ENCODE measurements around the gene PANK4. TPM values are rescaled to one million over a fixed set of nuclear protein-coding genes. Genes with fewer than 3 reads are reported as not detected.

Gene PANK4
- total and polyA plus RNA-seq, 10 of the 15 experiments (the other 5 are each of a cell fraction or from before 2014, with no cell fraction given) = 0.35 to 38.0 (median 18.6) TPM

DNA sequence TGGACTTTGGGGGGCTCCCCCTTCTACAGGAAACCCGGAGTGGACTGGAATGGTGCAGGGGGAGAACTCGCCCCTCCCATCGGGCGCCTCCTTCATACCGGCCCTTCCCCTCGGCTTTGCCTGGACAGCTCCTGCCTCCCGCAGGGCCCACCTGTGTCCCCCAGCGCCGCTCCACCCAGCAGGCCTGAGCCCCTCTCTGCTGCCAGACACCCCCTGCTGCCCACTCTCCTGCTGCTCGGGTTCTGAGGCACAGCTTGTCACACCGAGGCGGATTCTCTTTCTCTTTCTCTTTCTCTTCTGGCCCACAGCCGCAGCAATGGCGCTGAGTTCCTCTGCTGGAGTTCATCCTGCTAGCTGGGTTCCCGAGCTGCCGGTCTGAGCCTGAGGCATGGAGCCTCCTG lies 29.9 kb upstream of the PANK4 start, which contains the start of gene TNFRSF14 (continued):
- TF ChIP-seq, protein P1, sequence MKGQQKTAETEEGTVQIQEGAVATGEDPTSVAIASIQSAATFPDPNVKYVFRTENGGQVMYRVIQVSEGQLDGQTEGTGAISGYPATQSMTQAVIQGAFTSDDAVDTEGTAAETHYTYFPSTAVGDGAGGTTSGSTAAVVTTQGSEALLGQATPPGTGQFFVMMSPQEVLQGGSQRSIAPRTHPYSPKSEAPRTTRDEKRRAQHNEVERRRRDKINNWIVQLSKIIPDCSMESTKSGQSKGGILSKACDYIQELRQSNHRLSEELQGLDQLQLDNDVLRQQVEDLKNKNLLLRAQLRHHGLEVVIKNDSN (IDR thresholded peaks at IDR 0.05; ENCODE audit: borderline replicate concordance, extremely low read length, insufficient read depth, low read depth, low read length) = no peak
- TF ChIP-seq, protein P2, sequence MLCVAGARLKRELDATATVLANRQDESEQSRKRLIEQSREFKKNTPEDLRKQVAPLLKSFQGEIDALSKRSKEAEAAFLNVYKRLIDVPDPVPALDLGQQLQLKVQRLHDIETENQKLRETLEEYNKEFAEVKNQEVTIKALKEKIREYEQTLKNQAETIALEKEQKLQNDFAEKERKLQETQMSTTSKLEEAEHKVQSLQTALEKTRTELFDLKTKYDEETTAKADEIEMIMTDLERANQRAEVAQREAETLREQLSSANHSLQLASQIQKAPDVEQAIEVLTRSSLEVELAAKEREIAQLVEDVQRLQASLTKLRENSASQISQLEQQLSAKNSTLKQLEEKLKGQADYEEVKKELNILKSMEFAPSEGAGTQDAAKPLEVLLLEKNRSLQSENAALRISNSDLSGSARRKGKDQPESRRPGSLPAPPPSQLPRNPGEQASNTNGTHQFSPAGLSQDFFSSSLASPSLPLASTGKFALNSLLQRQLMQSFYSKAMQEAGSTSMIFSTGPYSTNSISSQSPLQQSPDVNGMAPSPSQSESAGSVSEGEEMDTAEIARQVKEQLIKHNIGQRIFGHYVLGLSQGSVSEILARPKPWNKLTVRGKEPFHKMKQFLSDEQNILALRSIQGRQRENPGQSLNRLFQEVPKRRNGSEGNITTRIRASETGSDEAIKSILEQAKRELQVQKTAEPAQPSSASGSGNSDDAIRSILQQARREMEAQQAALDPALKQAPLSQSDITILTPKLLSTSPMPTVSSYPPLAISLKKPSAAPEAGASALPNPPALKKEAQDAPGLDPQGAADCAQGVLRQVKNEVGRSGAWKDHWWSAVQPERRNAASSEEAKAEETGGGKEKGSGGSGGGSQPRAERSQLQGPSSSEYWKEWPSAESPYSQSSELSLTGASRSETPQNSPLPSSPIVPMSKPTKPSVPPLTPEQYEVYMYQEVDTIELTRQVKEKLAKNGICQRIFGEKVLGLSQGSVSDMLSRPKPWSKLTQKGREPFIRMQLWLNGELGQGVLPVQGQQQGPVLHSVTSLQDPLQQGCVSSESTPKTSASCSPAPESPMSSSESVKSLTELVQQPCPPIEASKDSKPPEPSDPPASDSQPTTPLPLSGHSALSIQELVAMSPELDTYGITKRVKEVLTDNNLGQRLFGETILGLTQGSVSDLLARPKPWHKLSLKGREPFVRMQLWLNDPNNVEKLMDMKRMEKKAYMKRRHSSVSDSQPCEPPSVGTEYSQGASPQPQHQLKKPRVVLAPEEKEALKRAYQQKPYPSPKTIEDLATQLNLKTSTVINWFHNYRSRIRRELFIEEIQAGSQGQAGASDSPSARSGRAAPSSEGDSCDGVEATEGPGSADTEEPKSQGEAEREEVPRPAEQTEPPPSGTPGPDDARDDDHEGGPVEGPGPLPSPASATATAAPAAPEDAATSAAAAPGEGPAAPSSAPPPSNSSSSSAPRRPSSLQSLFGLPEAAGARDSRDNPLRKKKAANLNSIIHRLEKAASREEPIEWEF (IDR thresholded peaks at IDR 0.05; ENCODE audit: insufficient replicate concordance, low read depth, low read length) = no peak
- TF ChIP-seq NFYA (IDR thresholded peaks at IDR 0.05; ENCODE audit: borderline replicate concordance, low read depth, low read length) (no peak), ZNF384 (IDR thresholded peaks at IDR 0.05; ENCODE audit: borderline replicate concordance, low read depth, low read length) (no peak), NFIC (IDR thresholded peaks at IDR 0.05; ENCODE audit: low read depth, low read length) (no peak), YY1 (IDR thresholded peaks at IDR 0.05; ENCODE audit: low read depth, low read length) (peak; percentile 93), SMC3 (IDR thresholded peaks at IDR 0.05; ENCODE audit: borderline replicate concordance, low read length) (peak; percentile 45; the same call in 1 of the 2 replicates), RBBP5 (conservative IDR thresholded peaks at IDR 0.05) (no peak), DPF2 (IDR thresholded peaks at IDR 0.05) (no peak; the same call in 1 of the 2 replicates), SREBF2 (IDR thresholded peaks at IDR 0.05; ENCODE audit: low read length) (no peak), HCFC1 (IDR thresholded peaks at IDR 0.05; ENCODE audit: low read length) (no peak), FOXM1 (IDR thresholded peaks at IDR 0.05; ENCODE audit: low read depth, low read length) (no peak), KDM1A (IDR thresholded peaks at IDR 0.05; ENCODE audit: borderline replicate concordance) (no peak), NRF1 (conservative IDR thresholded peaks at IDR 0.05; ENCODE audit: low read depth, low read length) (no peak)

All from GM12878 (cell line).